Stimulated activated CD4-positive, alpha-beta T cell treated with anti-CD3 and anti-CD28 coated beads, TNF-alpha, amount 100 ng/mL, for 48 hours (primary cell): ENCODE measurements around the gene GORASP1.
A peak's percentile ranks its signal among the peaks of the same experiment; 100 is the strongest.

Experiments used
- DNase-seq, 3 donors: peaks; one replicate each; pipeline ENCODE4 v3.0.0-alpha.2; 2020; ENCODE audit warnings: low read depth in 3 of 3

The GORASP1 gene

DNA sequence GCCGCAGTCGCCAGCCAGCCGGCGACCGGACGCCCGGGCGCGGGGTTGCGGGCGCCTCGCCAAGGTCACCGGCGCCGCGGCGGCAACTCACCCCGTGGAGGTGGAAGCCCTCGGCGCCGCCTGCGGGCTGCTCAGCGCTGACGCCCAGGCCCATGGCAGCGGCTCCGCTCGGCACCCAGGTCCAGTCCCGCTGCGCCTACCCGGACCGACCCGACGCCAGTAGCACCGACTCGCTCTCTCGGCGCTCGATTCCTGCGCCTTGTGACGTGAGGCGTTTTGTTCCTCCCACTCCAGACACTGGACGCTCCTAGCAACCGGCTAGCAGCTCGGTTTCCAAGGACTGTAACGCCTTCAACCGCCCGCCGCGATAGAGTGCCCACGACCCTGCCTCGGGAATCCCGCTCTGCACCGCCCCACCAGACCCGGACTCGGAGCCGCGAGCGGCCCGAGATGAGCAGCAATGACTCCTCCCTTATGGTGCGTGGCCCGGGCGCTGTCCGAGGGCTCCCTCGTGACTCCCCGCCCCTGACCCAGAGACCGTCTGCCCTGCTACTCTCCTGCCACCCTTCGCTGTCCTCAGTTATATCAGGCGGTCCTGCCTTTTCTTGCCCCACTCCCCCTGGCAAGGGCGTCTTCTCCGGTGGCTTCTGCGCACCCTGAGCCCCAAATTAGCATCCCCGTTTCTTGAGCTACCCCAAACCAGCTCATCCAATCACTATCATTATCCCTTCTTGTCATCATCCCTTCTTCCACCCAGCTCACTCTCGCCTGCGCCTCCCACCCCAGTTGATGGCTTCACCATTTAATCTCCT is at the start of gene GORASP1, which contains the start of gene TTC21A:
Gene GORASP1, minus strand, starts transcription at position 240 of the 812 bp plus-strand sequence. Its CDS starts 86 bp downstream, at position 154.
Gene TTC21A, plus strand, starts transcription at position 293 of the 812 bp plus-strand sequence. Its CDS starts 158 bp downstream, at position 451.
- peak; percentile 30 to 57 (median 30) for DNase-seq

DNA sequence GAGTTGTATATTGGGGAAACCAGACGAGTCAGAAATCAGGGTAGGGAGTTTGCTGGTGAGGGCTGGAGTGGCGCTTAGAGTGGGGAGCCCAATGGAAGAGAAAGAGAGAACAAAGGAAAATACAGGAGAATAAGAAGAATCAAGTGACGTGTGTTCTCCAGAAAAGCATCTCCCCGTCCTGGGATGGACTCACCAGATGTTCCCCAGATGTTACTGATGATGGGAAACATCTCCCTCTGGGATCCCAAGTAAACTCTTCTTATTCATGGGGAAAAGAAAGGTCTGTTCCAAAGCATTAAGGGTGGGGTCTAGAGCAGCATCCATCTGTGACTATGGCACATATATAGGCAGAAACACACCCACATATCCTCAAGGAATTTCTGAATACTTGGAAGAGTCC is 49.0 kb upstream of the GORASP1 start:
- no peak for DNase-seq

DNA sequence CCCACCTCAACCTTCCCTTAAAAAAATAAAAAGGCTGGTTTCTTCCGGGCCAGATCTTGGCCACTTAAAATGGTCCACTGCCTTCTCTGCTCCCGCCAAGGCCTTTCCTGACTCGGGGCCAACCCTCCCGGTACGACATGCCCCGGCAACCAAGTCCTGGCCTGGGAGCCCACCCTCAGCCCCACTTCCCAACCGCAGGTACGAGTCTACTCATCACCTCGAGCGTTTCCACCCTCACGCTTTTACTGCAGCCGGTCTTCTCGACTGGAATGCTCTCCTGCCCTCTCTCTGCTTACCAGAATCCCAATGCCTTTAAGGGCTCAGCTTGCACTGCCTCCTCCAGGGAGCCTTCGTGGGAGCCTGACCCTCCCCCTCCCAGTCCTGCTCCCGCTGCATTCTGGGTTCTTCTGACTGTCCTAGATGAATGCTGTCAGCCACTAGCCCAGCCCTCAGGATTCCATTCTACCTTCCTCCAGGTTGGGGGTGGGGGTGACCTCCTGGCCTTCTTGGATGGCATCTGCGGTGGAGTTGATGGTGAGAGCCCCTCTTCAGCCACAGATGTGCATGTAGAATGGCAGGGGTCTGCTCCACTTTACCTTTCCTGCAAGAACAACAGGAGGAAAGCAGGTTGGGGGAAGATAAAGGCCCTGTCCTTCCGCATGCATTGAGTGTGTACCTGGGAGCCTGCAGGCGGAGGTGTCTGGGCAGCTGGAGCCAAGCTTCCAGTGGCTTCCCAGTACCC is 47.0 kb upstream of the GORASP1 start:
- no peak for DNase-seq

DNA sequence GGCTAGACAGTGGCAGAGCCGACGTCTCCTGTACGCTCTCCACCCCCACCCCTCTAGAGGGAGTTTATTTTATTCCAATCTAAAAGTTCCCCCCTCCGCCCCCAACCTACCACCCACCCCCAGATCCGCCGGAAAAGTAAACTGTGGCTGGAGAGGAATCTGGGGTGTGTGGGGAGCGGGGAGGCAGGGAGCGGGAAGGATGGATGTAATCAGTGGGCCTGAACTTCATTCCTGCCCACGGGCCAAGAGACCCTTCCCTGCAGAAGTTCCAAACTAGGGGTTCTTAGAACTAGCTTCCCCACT is 46.5 kb upstream of the GORASP1 start:
- DNase-seq: no peak

DNA sequence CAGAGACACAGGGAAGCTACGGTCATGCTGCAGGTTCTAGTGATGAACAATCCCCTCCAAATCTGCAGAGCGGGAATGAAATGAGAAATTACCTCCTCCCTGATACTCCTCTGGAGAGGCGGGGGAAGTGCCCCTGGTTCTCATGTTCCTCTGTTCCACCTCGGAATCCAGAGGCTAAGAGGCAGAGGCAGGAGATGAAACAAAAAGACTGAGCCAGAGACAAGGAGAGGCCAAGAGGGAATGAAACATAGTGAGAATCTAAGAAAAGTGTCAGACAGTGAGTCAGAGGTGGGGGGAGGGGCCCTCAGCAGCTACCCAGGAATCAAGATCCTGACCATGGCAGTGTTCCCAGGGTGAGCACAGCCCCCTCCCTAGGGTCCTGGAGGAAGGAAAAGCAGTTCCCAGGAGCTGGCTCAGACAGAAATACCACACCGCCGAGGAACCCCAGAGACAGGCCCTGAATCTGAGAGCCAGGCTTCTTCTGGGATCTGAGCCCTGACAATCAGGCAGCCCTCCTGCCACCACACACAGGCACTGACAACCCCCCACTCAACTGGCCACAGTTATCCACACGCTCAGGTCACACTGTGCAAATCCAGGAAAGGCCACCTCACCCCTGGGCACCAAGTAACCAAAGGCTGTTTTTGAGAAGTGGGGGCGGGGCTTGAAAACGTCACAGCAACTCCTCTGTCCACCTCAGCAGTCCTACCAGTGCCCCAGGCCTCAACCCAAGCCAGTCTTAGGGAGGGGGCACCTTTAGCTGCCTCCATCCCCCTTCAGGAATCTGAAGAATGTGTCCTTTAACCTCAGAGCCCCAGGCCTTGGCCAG is 43.6 kb upstream of the GORASP1 start:
- peak in 2 of 3 donors; percentile 44 to 70 for DNase-seq

DNA sequence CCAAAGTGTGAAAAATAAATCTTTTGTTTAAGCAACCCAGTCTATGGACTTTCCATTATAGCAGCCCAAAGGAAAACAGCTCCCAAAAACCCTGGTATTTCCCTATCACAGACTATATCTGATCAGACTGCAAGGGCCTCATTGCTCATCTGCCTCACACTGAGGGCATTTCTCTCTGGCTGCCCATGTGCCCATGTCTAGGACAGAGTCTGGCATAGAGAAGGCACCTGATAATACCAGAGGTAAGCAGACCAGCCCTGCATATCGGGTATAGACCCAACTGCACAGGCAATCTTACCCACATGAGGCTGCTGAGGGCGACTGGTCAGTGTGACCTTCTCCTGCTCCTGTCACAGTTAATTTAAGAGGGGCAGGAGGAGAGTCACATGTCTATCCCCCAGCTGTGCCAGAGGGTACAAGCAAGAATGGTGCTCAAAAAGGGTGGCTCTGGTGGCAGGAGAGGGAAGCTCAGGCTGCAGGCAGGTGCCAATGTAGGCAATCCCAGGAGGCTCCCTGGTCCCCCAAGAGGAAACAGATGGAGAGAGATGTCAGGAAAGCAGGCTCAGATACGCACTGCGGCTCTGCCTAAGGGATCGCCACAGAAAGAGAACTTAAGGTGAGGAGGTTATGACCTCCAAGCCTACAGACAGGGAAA is 42.8 kb upstream of the GORASP1 start:
- no peak for DNase-seq

DNA sequence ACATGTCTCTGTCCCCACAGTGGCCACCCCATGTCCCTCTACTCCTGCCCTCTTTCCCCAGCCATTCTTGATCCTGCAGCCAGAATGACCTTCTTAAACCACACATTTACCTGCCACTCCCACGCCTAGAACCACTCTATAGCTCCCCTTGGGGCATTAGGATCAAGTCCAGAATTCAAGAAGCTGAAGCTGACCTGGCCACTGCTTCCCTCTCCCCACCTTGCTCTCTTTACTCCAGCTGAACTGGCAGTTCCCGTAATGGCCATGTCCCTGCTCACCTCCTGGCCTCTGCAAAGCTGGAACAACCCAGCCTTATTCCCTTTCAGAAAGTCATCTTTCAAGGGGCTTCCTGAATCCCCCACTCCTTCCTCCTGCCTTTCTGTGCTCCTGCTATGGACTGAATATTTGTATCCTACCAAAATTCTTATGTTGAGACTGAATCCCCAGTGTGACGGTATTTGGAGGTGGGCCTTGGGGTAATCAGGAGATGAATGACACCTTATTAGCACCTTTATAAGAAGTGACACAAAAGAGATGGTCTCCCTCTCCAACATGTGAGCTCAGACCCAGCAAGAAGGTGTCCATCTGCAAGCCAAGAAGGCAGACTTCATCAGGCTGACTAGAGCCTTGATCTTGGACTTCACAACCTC is 42.2 kb upstream of the GORASP1 start:
- DNase-seq: no peak

DNA sequence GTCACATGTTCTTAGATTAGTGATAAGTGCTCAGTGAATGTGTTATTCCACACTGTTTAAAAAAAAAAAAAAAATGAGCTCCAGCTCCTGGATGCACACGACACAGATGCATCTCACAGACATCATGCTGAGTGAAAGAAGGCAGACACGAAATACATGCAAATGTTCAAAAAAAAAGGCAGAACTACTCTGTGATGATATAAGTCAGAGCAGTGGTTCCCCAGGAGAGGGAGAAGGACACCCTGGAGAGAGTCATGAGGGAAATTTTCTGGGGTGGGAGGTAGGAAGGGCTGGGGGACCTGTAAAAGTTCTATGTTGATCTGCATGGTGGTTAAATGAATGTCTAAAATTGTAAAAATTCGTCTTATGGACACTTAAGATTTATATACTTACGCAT is 41.6 kb upstream of the GORASP1 start:
- no peak for DNase-seq

DNA sequence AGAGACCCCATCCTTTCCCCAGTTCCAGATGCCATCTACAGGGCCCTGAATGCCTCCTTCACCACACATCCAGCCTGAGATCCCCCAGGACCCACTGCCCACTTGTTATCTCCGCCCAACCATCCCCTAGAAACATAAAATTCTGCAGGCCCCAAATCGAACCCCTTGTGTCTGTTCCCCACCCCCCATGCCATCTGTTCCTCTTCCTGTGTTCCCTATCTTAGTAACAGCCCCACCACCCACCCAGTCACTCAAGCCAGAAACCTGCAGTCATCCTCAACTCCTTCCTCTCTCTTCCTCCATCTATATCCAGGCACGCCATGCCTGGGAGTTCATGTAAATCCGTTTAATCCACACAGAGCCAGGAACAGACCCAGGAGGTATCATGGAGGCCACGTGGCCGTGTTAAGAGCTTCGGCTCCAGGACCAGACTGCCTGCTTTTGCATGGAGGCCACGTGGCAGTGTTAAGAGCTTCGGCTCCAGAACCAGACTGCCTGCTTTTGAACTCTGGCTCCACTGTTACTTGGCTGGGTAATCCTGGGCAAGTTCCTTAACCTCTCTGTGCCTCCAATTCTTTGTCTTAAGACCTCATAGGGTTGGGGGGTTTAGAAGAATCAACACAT is 41.1 kb upstream of the GORASP1 start:
- DNase-seq: no peak

DNA sequence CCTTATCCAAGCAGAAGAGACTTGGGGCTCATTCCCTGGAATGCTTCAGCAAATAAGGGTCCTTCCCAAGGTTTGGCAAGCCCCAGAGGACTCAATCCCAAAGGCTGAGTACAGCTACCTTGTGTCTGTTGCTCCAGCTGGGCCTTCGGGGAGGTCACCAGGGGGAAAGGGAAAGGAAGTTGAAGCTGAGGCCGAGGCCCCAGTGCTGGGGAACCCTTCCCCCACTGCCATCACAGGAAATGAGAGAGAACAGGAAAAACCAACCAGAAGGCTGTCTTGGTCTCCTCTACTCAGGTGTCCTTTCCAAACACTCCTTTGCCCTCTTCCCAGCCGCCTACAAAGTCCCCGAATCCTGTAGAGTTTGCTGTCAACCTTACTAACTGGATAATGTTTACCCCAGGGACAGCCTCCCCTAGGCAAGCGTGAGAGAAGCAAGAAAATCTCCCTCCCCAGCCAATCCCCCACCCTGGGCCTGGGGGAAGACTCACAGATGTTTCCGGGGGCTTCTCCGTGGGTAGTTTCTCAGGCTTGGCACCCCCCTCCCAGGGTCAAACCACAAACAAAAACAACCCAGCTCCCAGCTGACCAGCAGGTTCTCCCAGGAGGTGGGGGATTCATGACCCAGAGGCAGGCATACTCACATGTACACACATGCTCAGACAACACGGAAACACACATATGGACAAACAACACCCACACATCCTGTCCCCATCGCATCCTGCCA is 40.4 kb upstream of the GORASP1 start:
- DNase-seq: no peak

DNA sequence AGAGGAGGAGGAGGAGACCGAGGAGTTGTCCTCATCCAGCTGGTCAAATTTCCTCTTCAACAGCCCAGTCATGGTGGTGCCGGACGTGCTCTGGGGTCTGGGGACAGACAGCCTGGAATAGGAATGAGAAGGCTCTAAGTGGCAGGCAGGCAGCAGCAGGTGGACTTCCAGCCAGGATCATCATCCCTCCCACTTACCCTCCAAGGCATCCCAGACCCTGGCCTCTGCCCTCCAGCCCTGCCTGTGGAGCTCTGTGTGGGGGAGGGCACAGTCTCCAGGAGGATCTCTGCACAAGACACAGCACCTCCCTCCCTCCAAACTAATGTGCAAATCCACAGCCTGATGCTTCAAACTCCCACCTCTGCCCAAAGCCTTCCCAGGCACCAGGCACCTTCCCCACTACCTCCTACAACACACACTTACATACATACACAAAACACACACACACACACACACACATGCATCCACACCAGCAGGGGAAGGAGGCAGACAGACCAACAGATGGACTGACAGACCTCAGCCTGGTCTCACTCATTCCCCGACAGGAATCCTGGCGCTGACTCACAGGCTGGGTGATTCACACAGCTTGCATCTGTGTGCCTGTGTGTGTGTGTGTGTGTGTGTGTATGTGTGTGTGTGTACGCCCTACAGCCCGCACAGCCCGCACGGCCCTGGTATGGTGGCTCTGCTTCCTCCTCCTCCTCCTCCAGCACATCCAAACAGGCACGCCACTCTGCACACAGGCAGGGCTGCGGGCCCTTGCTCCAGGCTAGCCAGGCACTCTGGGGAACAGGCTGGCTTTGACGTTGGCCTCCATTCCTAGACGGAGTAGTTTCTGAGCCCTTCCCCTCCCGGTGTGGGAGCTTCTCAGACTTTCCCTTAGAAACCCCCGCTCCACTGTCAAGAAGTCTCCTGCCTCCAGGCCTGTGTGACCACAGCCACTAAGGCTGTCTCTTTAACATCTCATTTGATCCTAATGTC is 39.5 kb upstream of the GORASP1 start:
- DNase-seq: peak; percentile 60 to 71 (median 65)

DNA sequence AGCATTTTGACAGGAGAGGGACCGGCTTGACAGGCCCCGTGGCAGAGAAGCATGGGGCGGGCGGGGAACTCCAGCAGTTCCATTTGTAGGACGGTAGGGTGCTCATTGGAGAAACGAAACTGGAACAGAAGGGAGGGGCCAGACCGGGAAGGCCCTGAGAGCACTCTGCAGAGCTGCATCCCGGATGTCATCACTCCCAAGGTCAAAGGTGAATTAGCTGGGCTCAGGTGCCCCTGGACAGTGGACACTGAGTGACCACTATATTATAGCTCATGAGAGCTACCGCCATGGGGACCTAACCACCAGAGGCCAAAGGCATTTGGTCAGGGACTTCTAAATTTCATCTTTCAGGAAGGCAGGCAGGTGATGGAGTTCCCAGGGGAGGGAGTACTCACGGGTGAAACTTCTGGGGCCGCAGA is 38.7 kb upstream of the GORASP1 start:
- DNase-seq: no peak

DNA sequence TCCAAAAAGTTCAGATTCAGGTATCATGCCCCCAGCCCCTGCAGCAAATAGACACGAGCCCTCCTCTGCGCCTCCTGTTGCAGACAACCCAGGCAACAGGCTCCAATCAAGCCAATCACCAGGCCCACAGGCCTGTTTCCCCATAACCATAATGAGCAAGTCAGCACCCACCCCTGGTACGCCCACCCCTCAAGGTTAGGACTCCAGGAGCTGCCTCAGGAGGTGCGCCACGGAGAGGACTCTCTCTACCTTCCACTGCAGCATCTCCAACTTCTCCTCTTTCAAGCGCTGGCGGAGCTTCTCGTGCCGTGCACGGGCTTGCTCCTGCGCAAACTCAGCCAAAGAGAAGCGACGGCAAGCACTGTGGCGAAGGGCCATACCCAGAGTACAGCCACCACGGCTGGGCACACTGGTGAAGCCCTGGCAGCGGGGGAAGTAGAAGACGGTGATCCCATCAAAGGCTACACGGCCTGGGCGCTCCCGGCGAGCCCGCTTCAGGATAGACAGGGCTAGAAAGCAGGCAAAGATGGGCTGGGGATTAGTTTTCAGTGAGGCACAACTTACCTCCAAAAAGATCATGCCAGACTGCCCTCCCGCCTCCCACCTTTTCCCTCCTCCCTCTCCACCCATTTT is 37.4 kb upstream of the GORASP1 start:
- DNase-seq: no peak

DNA sequence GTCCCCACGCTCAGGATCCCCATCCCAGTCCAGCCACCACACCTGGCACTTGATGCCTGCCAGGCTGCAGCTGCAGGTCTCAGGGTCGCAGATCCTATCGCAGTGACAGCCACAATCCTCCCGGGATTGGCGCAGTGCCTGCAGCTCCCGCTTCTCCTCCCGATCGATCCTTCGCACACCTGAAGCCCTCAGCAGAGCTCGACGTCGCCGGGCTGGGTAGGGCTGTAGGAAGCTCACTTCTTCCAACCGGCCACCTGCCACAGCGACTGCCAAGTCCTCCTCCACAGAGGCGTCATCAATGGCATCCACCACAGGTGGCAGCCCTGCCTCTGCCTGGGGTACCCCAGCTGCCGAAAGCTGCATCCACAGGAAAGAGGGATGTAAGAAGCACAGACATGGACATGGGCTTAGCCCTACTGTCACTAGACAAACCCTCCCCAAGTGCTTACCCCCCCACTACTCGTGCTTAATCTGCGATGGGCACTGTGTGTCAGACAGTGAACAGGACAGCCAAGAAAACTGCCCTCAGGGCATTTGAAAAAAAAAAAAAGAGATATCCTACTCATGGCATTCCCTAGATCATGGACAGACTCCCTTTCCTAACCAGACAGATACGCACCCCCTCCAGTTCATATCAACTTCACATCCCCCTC is 36.8 kb upstream of the GORASP1 start:
- no peak for DNase-seq

DNA sequence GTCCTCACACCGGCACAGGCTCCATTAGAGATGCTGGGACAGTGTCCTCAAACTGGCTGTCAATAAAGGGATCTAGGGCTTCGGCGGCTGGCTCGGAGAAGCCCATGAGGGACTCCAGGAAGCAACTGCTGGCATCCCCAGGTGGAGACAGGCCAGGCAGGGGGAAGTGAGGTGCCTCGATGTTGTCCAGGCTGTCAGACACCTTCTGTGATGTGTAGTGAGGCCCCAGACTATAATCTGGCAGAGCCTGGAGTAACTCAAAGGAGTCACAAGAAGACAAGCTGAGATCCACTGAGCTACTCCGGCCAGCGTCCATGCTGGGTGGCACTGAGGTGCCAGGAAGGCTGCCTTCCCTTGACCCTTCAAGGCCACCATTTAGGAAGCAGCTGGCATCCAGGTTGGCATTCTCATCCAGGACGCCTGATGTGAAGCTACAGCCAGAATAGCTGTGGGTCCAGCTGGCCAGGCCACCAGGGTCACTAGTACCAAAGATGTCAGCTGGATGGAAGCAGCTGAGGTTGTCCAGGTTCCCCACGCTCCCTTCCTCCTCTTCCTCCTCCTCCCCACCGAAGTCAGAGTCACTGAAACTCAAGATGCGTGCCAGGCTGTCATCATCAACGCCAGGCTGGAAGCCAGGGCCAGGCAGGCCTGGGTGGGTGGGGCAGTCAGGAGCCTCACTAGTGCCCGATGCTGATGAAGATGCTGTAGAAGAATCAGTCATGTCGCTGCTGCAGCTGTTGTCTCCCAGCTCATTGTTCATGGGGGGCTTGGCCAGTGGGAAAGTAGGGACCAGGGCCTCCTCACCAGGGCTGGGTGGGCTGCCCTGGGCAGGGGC is 35.8 kb upstream of the GORASP1 start:
- DNase-seq: no peak

DNA sequence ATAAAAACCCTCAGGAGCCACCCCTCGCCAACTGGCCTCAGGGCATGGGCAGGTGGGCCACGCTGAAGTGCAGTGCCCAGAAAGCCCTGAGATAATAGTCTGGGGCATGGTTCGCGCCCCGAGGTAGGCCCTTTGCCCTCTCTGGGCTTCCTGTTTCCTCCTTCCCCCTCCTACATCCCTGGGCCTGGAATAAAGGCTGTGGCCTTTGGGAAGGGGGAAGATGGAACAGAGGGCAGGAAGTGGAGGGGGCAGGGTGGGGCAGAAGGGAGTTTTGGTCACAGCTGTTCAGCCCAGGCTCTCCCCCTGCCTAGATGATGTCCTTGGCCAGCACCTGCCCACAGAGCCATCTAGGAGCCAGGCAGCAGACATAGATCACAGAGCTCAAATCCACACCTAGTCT is 34.6 kb upstream of the GORASP1 start:
- no peak for DNase-seq
